Measurements from ENCODE around the gene CRYBA1.
A peak's percentile ranks its signal among the peaks of the same experiment; 100 is the strongest.

The CRYBA1 gene

DNA sequence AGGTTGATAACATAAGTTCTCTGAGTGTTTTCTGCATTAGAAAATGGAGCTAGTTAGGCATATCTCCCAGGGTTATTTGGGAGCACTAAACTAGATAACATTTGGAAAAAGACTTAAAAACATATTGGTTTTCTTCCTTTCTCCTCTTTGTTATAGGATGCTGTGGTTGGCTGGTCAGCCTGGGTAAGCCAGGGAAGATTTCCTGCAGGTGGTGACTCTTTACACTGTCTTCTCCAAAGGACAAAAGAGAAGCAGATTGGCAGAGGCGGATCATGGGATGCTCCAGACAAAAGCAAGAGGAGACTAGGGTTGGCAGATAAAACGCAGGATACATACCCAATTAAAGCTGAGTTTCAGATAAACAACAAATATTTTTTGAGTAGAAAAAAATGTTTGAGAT is 6.2 kb upstream of the CRYBA1 start:
- TF ChIP-seq, protein P1, sequence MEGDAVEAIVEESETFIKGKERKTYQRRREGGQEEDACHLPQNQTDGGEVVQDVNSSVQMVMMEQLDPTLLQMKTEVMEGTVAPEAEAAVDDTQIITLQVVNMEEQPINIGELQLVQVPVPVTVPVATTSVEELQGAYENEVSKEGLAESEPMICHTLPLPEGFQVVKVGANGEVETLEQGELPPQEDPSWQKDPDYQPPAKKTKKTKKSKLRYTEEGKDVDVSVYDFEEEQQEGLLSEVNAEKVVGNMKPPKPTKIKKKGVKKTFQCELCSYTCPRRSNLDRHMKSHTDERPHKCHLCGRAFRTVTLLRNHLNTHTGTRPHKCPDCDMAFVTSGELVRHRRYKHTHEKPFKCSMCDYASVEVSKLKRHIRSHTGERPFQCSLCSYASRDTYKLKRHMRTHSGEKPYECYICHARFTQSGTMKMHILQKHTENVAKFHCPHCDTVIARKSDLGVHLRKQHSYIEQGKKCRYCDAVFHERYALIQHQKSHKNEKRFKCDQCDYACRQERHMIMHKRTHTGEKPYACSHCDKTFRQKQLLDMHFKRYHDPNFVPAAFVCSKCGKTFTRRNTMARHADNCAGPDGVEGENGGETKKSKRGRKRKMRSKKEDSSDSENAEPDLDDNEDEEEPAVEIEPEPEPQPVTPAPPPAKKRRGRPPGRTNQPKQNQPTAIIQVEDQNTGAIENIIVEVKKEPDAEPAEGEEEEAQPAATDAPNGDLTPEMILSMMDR (IDR thresholded peaks at IDR 0.05): no peak
- no peak overlapping the region for H3K4me3 ChIP-seq
- peak overlapping the region; percentile 38 to 74 for H3K27ac ChIP-seq
- DNase-seq (ENCODE audit: low spot score): no peak

DNA sequence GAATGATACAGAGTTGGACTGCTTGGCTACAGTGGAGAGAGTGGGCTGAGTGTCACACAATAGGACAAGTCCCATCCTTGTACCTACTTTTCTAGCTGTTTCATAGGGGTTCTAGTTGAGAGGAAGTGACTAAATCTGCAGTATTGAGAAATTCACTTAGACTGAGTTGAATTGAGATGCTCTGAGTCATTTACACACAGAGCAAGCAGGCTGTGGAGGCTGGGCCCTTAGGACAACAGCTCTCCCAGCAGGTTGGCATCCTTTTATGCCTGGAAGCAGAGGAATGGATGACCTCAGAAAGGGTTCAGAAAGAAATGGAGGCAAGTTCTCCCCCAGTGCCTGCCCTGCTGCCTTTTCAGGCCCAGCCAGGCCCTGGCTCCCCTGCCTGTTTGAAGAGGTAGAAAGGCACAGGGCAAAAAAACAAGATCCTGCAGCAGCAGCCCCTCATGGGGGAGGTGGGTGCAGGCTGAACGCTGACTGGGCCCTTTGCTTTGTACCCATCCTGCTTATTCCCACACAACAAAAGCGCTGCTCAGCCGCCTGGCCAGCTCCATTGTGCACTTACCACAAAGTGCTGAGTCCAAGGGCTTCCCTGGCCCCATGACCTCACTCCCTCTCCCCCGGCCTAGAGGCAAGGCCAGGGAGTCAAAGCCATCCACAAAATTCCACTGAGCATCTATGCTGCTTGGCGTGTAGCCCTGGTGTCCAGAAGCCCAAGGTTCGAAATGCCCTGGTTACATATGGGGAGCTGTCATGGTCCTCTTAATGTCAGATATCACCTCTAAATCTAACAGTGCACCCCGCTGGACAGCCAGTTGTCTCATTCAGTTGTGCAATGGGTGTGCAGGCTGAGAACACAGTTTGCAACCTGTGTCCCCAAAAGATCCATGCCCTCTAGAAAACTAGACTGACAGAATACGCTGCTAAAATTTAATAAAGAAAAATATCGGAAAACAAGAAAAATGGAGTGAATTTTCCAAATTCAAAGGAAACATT is 5.4 kb upstream of the CRYBA1 start:
- TF ChIP-seq, protein P1 (IDR thresholded peaks at IDR 0.05): no peak
- DNase-seq (ENCODE audit: low spot score): no peak
- Histone ChIP-seq H3K27ac (peak overlapping the region; percentile 38 to 74), H3K4me3 (no peak overlapping the region)

DNA sequence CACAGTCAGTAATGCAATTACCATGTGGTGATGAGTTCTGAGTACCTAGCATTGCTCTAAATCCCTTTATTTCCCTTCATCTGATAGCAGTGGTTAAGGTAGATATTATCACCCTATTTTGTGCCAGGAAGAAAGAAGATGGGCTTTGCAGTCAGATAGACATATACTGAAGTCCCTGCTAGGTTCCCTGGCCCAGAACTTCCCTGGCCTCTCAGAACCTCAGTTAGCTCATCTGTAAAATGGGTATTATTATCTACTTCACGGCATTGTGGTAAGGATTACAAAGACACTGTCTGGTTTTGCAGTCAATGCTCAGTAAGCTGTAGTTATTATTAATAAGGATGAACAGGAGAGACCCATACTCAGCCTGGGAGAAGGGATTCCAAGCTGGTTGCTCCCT is 4.6 kb upstream of the CRYBA1 start:
- no peak overlapping the region for H3K27ac ChIP-seq
- TF ChIP-seq, protein P1 (IDR thresholded peaks at IDR 0.05): no peak
- no peak for DNase-seq (ENCODE audit: low spot score)
- H3K4me3 ChIP-seq: no peak overlapping the region

DNA sequence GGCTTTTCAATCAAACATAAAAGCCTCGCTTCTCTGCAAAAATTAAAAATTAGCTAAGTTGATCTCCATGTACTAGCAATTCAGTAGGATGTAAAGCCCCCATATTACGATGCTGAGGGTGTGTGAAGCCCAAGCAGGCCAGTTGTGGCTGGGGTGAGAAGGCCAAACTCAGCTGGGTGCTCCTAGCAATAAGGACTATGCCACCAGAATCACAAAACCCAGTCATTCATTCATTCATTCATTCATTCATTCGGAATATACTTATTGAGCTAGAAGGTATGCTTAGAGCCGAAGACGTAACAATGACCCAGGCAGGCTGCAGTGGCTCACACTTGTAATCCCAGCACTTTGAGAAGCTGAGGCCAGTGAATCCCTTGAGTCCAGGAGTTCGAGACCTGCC is 3.9 kb upstream of the CRYBA1 start:
- DNase-seq (ENCODE audit: low spot score): no peak
- no peak overlapping the region for H3K27ac ChIP-seq

DNA sequence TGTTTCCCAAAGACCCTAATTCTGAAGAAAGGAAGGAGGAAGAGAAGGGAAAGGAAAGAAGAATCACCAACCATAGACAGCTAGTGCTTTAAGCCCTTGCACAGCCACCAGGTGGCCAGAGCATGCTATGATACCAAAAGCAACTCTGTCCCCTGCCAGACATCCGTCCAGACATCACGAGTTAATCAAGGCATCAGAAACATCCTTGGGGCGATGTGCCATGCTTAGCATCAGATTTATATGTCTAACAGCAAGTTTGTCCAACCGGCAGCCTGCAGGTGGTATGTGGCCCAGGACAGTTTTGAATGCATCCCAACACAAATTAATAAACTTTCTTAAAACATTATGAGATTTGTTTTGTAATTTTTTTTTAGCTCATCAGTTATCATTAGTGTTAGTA is 2.9 kb upstream of the CRYBA1 start:
- H3K27ac ChIP-seq: no peak overlapping the region
- TF ChIP-seq, protein P1 (IDR thresholded peaks at IDR 0.05): no peak
- DNase-seq (ENCODE audit: low spot score): no peak
- no peak overlapping the region for H3K4me3 ChIP-seq

More for the DNA sequence above, 3.9 kb upstream of the CRYBA1 start:
- TF ChIP-seq, protein P1 (IDR thresholded peaks at IDR 0.05): no peak
- H3K4me3 ChIP-seq: no peak overlapping the region

DNA sequence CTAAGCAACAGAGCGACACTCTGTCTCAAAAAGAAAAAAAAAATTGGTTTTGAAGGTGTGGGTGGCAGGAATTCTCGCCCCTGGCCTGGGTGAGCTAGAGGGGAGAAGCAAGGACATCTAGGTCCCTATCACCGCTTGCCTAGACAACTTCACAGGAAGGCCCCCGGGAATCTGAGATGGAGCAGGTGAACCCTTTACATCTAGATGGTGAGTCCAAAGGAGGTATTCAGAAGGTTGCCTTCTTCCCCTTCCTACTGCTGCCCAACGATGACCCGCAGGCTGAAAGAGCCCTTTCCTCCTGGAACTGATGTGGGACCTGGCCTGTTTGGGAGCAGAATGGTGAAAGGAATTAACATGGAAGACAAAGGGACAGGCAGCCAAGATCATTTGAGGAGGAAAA is 1.3 kb upstream of the CRYBA1 start:
- TF ChIP-seq, protein P1 (IDR thresholded peaks at IDR 0.05): no peak
- DNase-seq (ENCODE audit: low spot score): no peak
- Histone ChIP-seq H3K4me3 (no peak overlapping the region), H3K27ac (no peak overlapping the region)

DNA sequence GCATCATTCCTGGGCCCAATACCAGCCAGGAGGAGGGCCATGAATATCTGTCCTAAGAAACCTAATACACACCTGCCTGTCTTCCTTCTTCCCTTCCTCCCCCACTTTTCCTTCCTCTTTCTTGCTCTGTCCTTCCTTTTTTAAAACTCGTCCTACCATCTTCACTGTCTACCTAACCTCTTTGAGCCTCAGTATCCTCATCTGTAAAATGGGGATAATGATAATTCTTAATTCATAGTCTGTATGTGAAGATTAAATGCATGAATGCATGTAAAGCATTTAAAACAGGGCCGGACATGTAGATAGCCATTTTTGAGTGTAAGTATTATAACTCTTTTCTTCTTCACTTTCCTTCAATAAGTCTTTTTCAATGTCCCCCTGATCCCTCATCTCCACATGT is 560 bp downstream of the CRYBA1 start:
- Histone ChIP-seq H3K27ac (no peak overlapping the region), H3K4me3 (no peak overlapping the region)
- TF ChIP-seq, protein P1 (IDR thresholded peaks at IDR 0.05): no peak
- DNase-seq (ENCODE audit: low spot score): no peak

Data from coronary artery (tissue), 2 donors.